ENCODE data around the gene PRKCA. TPM values are rescaled to one million over a fixed set of nuclear protein-coding genes. Genes with fewer than 3 reads are reported as not detected.

PRKCA gene
- total and polyA plus RNA-seq, 10 of the 15 experiments (the other 5 are each of a cell fraction or from before 2014, with no cell fraction given): 0.11 to 14.6 (median 0.72) TPM

DNA sequence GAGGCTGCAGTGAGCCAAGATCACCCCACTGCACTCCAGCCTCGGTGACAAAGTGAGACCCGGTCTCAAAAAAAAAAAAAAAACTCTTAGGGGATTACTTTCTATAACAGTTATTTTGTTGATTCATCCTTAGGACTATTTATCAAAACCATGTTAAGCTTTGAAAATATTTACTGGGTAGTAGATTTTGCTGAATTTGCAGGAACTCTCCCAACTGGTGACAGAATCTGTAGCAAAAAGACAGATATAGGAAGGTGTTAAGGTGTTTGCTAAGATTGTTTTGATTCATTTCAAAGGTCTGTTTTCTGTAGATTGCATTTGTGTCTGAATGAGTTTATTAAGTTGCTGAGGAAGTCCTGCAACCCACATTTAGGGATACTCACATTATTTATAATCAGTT, 192.6 kb downstream of the PRKCA start:
- no peak overlapping the region for H3K9ac ChIP-seq (ENCODE audit: control insufficient read depth, insufficient read depth, low read length)
- no peak for FAIRE-seq
- no peaks in the 10 kb centered on the region for H3K4me1 ChIP-seq (ENCODE audit: control insufficient read depth, insufficient read depth, low read length)
- H3K4me3 ChIP-seq: no peak overlapping the region
- no peak for DNase-seq (ENCODE audit: low read depth, low spot score)
- no peak for TF ChIP-seq GATAD2B (conservative IDR thresholded peaks at IDR 0.05; ENCODE audit: low read depth)
- no peak for TF ChIP-seq ZNF24 (IDR thresholded peaks at IDR 0.05)
- no peak for TF ChIP-seq FOXK2 (IDR thresholded peaks at IDR 0.05)
- TF ChIP-seq NFIC (IDR thresholded peaks at IDR 0.05; ENCODE audit: low read depth, low read length): no peak
- no peak for TF ChIP-seq NFYA (IDR thresholded peaks at IDR 0.05; ENCODE audit: borderline replicate concordance, low read depth, low read length)
- TF ChIP-seq SREBF1 (IDR thresholded peaks at IDR 0.05; ENCODE audit: low read length): no peak
- TF ChIP-seq SPI1 (IDR thresholded peaks at IDR 0.05; ENCODE audit: borderline replicate concordance, insufficient read depth, low read depth, low read length): no peak
- no peak for TF ChIP-seq KLF5 (IDR thresholded peaks at IDR 0.05; ENCODE audit: partially characterized antibody)
- no peak for TF ChIP-seq SUZ12 (IDR thresholded peaks at IDR 0.05; ENCODE audit: unreplicated experiment)
- TF ChIP-seq SIX5 (IDR thresholded peaks at IDR 0.05; ENCODE audit: low read depth, low read length, severe bottlenecking): no peak
- TF ChIP-seq POLR2AphosphoS5 (IDR thresholded peaks at IDR 0.05; ENCODE audit: low read length): no peak
- TF ChIP-seq PAX5 (IDR thresholded peaks at IDR 0.05; ENCODE audit: borderline replicate concordance, low read depth, low read length): no peak
- TF ChIP-seq EED (IDR thresholded peaks at IDR 0.05; ENCODE audit: low read depth): no peak
- TF ChIP-seq, protein P1, sequence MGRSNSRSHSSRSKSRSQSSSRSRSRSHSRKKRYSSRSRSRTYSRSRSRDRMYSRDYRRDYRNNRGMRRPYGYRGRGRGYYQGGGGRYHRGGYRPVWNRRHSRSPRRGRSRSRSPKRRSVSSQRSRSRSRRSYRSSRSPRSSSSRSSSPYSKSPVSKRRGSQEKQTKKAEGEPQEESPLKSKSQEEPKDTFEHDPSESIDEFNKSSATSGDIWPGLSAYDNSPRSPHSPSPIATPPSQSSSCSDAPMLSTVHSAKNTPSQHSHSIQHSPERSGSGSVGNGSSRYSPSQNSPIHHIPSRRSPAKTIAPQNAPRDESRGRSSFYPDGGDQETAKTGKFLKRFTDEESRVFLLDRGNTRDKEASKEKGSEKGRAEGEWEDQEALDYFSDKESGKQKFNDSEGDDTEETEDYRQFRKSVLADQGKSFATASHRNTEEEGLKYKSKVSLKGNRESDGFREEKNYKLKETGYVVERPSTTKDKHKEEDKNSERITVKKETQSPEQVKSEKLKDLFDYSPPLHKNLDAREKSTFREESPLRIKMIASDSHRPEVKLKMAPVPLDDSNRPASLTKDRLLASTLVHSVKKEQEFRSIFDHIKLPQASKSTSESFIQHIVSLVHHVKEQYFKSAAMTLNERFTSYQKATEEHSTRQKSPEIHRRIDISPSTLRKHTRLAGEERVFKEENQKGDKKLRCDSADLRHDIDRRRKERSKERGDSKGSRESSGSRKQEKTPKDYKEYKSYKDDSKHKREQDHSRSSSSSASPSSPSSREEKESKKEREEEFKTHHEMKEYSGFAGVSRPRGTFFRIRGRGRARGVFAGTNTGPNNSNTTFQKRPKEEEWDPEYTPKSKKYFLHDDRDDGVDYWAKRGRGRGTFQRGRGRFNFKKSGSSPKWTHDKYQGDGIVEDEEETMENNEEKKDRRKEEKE (IDR thresholded peaks at IDR 0.05): no peak
- no peak for TF ChIP-seq CBFB (IDR thresholded peaks at IDR 0.05; ENCODE audit: low read depth)
- TF ChIP-seq, protein P2, sequence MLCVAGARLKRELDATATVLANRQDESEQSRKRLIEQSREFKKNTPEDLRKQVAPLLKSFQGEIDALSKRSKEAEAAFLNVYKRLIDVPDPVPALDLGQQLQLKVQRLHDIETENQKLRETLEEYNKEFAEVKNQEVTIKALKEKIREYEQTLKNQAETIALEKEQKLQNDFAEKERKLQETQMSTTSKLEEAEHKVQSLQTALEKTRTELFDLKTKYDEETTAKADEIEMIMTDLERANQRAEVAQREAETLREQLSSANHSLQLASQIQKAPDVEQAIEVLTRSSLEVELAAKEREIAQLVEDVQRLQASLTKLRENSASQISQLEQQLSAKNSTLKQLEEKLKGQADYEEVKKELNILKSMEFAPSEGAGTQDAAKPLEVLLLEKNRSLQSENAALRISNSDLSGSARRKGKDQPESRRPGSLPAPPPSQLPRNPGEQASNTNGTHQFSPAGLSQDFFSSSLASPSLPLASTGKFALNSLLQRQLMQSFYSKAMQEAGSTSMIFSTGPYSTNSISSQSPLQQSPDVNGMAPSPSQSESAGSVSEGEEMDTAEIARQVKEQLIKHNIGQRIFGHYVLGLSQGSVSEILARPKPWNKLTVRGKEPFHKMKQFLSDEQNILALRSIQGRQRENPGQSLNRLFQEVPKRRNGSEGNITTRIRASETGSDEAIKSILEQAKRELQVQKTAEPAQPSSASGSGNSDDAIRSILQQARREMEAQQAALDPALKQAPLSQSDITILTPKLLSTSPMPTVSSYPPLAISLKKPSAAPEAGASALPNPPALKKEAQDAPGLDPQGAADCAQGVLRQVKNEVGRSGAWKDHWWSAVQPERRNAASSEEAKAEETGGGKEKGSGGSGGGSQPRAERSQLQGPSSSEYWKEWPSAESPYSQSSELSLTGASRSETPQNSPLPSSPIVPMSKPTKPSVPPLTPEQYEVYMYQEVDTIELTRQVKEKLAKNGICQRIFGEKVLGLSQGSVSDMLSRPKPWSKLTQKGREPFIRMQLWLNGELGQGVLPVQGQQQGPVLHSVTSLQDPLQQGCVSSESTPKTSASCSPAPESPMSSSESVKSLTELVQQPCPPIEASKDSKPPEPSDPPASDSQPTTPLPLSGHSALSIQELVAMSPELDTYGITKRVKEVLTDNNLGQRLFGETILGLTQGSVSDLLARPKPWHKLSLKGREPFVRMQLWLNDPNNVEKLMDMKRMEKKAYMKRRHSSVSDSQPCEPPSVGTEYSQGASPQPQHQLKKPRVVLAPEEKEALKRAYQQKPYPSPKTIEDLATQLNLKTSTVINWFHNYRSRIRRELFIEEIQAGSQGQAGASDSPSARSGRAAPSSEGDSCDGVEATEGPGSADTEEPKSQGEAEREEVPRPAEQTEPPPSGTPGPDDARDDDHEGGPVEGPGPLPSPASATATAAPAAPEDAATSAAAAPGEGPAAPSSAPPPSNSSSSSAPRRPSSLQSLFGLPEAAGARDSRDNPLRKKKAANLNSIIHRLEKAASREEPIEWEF (IDR thresholded peaks at IDR 0.05; ENCODE audit: insufficient replicate concordance, low read depth, low read length): no peak
- TF ChIP-seq ETV6 (conservative IDR thresholded peaks at IDR 0.05 in 1 of 2, IDR thresholded peaks at IDR 0.05 in 1 of 2; ENCODE audit: borderline replicate concordance in 1 of 2, low read depth in 1 of 2): no peak
- no peak for TF ChIP-seq NRF1 (conservative IDR thresholded peaks at IDR 0.05; ENCODE audit: low read depth, low read length)
- no peaks in the 10 kb centered on the region for H3K79me2 ChIP-seq (ENCODE audit: control insufficient read depth, insufficient read depth, low read length)
- ChIA-PET CTCF (interaction anchor here (1.8 kb wide), 1 partner anchor 10 kb away, joined by 3 read pairs; no protein-coding TSS in a partner anchor), RAD21 (ENCODE audit: unreplicated experiment) (no interaction called here), POLR2A (interaction anchor here (0.5 kb wide), 1 partner anchor 82 kb away, joined by 7 read pairs; no protein-coding TSS in a partner anchor), SMC1A (ENCODE audit: uncharacterized antibody, unreplicated experiment) (interaction anchor here (1.0 kb wide), 1 partner anchor 41 kb away, joined by 4 read pairs; no protein-coding TSS in a partner anchor)
- ATAC-seq: no peak
- H3K4me2 ChIP-seq (ENCODE audit: control insufficient read depth, insufficient read depth): no peak overlapping the region
- H3K36me3 ChIP-seq (ENCODE audit: control insufficient read depth in 2 of 2, insufficient read depth in 2 of 2, low read length in 1 of 2): no peaks in the 10 kb centered on the region
- intact Hi-C loops (cut with micrococcal nuclease; ENCODE audit: unreplicated experiment): no loop called here
- no peak overlapping the region for H3K27ac ChIP-seq (ENCODE audit: control insufficient read depth, insufficient read depth)
- no peaks in the 10 kb centered on the region for H3K27me3 ChIP-seq (replicated peaks in 1 of 2; ENCODE audit: control insufficient read depth in 2 of 2, insufficient read depth in 2 of 2, low read length in 1 of 2)
- no TSS peak for BruUV-seq (replicated peaks)
- no peaks in the 10 kb centered on the region for H3K9me3 ChIP-seq (replicated peaks; ENCODE audit: control insufficient read depth, insufficient read depth, low read length)
- H4K20me1 ChIP-seq (ENCODE audit: control insufficient read depth, insufficient read depth): no peaks in the 10 kb centered on the region
- 89% methylated on average over 2 of the region's 2 CpGs for WGBS (ENCODE audit: insufficient coverage, insufficient replicate concordance, low lambda C conversion rate, missing lambda C conversion rate)
- no peak overlapping the region for H2AFZ ChIP-seq (ENCODE audit: control insufficient read depth, low read depth, low read length)
- in situ Hi-C loops (cut with MboI): no loop called here

Data from GM12878 (cell line).